Gastrocnemius medialis (tissue), 4 donors: ENCODE data around the gene UBE2E1. TPM values are rescaled to one million over a fixed set of nuclear protein-coding genes. Genes with fewer than 3 reads are reported as not detected.

ENCODE experiments used
- ATAC-seq, 2 donors: fragments of 150-250 bp; one replicate each; pipeline ENCODE4 v1.9.1; 2016
- DNase-seq, 2 donors: peaks; one replicate each; pipeline ENCODE4 v3.0.0-alpha.2; 2019
- H3K27ac ChIP-seq, 4 donors: fragments of 200-600 bp; sonication (generic); 1 replicate in 1 of 4; 2 replicates in 3 of 4; pipeline ENCODE4 v1.5.1; 2016 to 2018; ENCODE audit warnings: mild to moderate bottlenecking in 2 of 4, moderate library complexity in 1 of 4
- H3K27me3 ChIP-seq, 3 donors: fragments of 200-600 bp; sonication (generic) in 2 of 3; 1 replicate in 1 of 3; 2 replicates in 2 of 3; pipeline versions ENCODE4 v1.5.1 to v1.6.0; 2016 to 2019; ENCODE audit warnings: mild to moderate bottlenecking in 1 of 3, moderate library complexity in 1 of 3
- H3K36me3 ChIP-seq, 2 donors: fragments of 200-600 bp; sonication (generic) in 1 of 2; one replicate each; pipeline ENCODE4 v1.5.1; 2017 to 2018
- H3K4me1 ChIP-seq, 2 donors: fragments of 200-600 bp; sonication (generic) in 1 of 2; one replicate each; pipeline ENCODE4 v1.5.1; 2016 to 2017; ENCODE audit warnings: mild to moderate bottlenecking in 2 of 2
- H3K4me3 ChIP-seq, 4 donors: fragments of 200-600 bp; sonication (generic) in 3 of 4; 1 replicate in 1 of 4; 2 replicates in 3 of 4; pipeline ENCODE4 v1.5.1; 2016 to 2019; ENCODE audit warnings: mild to moderate bottlenecking in 2 of 4
- H3K9me3 ChIP-seq, 3 donors: fragments of 200-600 bp; sonication (generic) in 2 of 3; 1 replicate in 1 of 3; 2 replicates in 2 of 3; pipeline ENCODE4 v1.5.1; 2016 to 2019
- POLR2A ChIP-seq, 2 donors: fragments of 450-650 bp; IDR thresholded peaks; one replicate each; pipeline ENCODE4 v1.6.1; 2017; ENCODE audit warnings: antibody characterized with exemption in 2 of 2, mild to moderate bottlenecking in 2 of 2, moderate library complexity in 2 of 2
- in situ Hi-C, 4 donors: fragments of 200-750 bp; cut with MboI; loops; one replicate each; pipeline versions ENCODE4 v1.15.0 to v1.8.0; 2017; ENCODE audit warnings: low sequenced_read_pairs in 4 of 4
- intact Hi-C: fragments of 100-400 bp; cut with DNase I; formaldehyde crosslinking; loops from one replicate; pipeline ENCODE4 v1.15.1; 2023; ENCODE audit warnings: low total_unique reads
- total RNA-seq, 4 donors: library from RNA; depleted of rRNA; stranded (reverse); fragments of >200 nt; gene quantifications; one replicate each; pipeline versions ENCODE4 v1.1.0 to v1.2.3, GENCODE V29; 2016
- TF ChIP-seq, protein P1 (sequence below), 5 experiments: fragments of 450-650 bp in 3 of 5; fragments of 200-600 bp in 2 of 5; sonication (generic) in 2 of 5; IDR thresholded peaks in 4 of 5; conservative IDR thresholded peaks in 1 of 5; 1 replicate in 4 of 5; 2 replicates in 1 of 5; pipeline ENCODE4 v1.5.1; 2016 to 2019; ENCODE audit warnings: antibody characterized with exemption in 5 of 5, mild to moderate bottlenecking in 3 of 5, moderate library complexity in 3 of 5

Gene UBE2E1
- total RNA-seq, 4 donors from 2014 or later, result 54.8 to 153 (median 109) TPM

DNA sequence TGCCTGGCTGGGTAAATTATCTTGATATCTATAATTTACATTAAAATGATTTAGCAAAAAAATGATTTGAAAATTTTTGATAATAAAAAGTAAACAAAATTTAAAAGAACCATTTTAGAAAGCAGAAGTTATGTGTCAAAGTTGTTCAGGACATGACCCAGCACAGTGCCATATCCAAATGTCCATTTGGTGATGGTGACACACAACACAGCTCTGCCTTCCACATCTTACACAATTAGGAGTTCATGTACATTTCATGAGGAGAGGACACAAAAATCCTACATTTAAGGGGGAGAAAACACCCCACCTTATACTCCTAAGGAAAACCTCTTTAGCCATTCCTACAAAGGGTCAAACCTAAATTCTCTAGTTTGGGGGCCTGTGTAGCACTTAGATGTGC lies 10.7 kb upstream of the UBE2E1 start:
- intact Hi-C loops (no loop called here), in situ Hi-C loops (loop anchor here in 1 of 4 donors (25.0 kb wide), 1 partner anchor 608 kb away; no protein-coding TSS in a partner anchor)
- Histone ChIP-seq H3K9me3 (no peaks in the 10 kb centered on the region), H3K4me3 (no peak overlapping the region), H3K36me3 (no peaks in the 10 kb centered on the region), H3K27me3 (no peaks in the 10 kb centered on the region), H3K4me1 (no peaks in the 10 kb centered on the region), H3K27ac (no peak overlapping the region)
- no peak for DNase-seq
- no peak for ATAC-seq
- TF ChIP-seq, protein P1, sequence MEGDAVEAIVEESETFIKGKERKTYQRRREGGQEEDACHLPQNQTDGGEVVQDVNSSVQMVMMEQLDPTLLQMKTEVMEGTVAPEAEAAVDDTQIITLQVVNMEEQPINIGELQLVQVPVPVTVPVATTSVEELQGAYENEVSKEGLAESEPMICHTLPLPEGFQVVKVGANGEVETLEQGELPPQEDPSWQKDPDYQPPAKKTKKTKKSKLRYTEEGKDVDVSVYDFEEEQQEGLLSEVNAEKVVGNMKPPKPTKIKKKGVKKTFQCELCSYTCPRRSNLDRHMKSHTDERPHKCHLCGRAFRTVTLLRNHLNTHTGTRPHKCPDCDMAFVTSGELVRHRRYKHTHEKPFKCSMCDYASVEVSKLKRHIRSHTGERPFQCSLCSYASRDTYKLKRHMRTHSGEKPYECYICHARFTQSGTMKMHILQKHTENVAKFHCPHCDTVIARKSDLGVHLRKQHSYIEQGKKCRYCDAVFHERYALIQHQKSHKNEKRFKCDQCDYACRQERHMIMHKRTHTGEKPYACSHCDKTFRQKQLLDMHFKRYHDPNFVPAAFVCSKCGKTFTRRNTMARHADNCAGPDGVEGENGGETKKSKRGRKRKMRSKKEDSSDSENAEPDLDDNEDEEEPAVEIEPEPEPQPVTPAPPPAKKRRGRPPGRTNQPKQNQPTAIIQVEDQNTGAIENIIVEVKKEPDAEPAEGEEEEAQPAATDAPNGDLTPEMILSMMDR (IDR thresholded peaks at IDR 0.05 in 4 of 5, conservative IDR thresholded peaks at IDR 0.05 in 1 of 5), result no peak
- TF ChIP-seq POLR2A (IDR thresholded peaks at IDR 0.05), result no peak

DNA sequence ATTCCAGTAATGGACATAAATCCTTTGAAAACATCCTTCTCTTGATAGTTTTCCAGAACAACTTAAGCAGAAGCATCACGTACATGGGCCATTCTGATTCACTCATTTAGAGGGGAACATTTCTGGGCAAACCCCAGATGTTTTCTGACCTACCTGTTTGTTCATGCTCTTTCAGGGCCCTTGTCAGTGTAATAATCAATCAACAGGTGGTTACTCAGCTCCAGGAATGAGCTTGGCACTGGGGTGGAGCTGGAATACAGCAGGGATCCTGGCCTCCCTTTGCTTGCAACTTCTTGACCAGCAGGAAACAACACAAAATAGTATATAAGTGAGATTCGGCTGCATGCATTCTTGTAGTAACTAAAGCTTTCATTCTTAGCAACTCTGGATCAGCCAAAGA lies 9.2 kb upstream of the UBE2E1 start:
- DNase-seq (no peak), ATAC-seq (no peak)
- no peak overlapping the region for H3K4me3 ChIP-seq
- H3K4me1 ChIP-seq, result no peaks in the 10 kb centered on the region
- no peaks in the 10 kb centered on the region for H3K9me3 ChIP-seq
- intact Hi-C loops (no loop called here), in situ Hi-C loops (loop anchor here in 1 of 4 donors (25.0 kb wide), 1 partner anchor 609 kb away; no protein-coding TSS in a partner anchor)
- TF ChIP-seq, protein P1 (IDR thresholded peaks at IDR 0.05 in 4 of 5, conservative IDR thresholded peaks at IDR 0.05 in 1 of 5), result no peak
- TF ChIP-seq POLR2A (IDR thresholded peaks at IDR 0.05), result no peak
- no peaks in the 10 kb centered on the region for H3K36me3 ChIP-seq
- H3K27me3 ChIP-seq, result no peaks in the 10 kb centered on the region
- no peak overlapping the region for H3K27ac ChIP-seq

DNA sequence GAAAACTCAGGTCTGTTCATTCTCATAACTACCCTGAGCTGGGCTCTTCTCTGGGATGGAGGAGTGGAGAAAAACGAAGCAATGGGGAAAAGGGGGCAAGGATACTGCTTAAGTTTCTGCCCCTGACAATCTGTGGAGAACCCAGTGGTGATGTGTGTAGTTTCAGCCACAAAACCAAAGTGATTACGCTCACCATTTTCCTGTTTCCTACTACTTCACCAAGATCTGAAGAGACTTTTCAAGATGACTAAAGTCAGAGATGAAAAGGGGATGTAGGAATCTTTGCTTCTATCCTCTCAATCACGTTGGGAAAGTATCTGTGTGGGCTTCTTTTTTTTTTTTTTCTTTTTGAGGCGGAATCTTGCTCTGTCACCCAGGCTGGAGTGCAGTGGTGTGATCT lies 8.3 kb upstream of the UBE2E1 start:
- Histone ChIP-seq H3K36me3 (no peaks in the 10 kb centered on the region), H3K27me3 (no peaks in the 10 kb centered on the region), H3K27ac (no peak overlapping the region), H3K4me1 (no peaks in the 10 kb centered on the region), H3K4me3 (no peak overlapping the region), H3K9me3 (no peaks in the 10 kb centered on the region)
- TF ChIP-seq POLR2A (IDR thresholded peaks at IDR 0.05), result no peak
- TF ChIP-seq, protein P1 (IDR thresholded peaks at IDR 0.05 in 4 of 5, conservative IDR thresholded peaks at IDR 0.05 in 1 of 5), result no peak
- intact Hi-C loops (no loop called here), in situ Hi-C loops (loop anchor here in 1 of 4 donors (25.0 kb wide), 1 partner anchor 610 kb away; no protein-coding TSS in a partner anchor)
- ATAC-seq, result no peak
- no peak for DNase-seq

DNA sequence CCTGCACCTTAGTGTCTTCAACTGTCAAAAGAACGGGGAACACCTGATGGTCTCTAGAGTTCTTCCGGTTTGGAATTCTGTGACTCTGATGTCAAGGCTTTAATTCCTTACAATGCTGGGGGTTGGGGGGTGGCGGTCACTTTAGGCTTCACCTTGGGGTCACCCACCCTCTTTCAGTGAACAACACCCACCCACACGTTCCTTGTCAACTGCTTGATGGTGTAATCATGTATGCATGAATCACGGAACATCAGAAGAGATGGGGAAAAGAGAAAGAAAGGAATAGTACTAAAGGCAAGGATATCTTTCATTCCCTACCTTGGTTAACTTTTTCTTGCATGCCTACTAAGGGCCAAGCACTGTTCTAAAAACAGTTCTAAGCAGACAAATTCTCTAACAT lies 7.3 kb upstream of the UBE2E1 start:
- TF ChIP-seq, protein P1 (IDR thresholded peaks at IDR 0.05 in 4 of 5, conservative IDR thresholded peaks at IDR 0.05 in 1 of 5), result no peak
- TF ChIP-seq POLR2A (IDR thresholded peaks at IDR 0.05), result no peak
- DNase-seq, result no peak
- in situ Hi-C loops (loop anchor here in 1 of 4 donors (25.0 kb wide), 1 partner anchor 611 kb away; no protein-coding TSS in a partner anchor), intact Hi-C loops (no loop called here)
- Histone ChIP-seq H3K36me3 (no peaks in the 10 kb centered on the region), H3K27ac (no peak overlapping the region), H3K9me3 (no peaks in the 10 kb centered on the region), H3K4me1 (no peaks in the 10 kb centered on the region), H3K27me3 (no peaks in the 10 kb centered on the region), H3K4me3 (no peak overlapping the region)
- no peak for ATAC-seq

DNA sequence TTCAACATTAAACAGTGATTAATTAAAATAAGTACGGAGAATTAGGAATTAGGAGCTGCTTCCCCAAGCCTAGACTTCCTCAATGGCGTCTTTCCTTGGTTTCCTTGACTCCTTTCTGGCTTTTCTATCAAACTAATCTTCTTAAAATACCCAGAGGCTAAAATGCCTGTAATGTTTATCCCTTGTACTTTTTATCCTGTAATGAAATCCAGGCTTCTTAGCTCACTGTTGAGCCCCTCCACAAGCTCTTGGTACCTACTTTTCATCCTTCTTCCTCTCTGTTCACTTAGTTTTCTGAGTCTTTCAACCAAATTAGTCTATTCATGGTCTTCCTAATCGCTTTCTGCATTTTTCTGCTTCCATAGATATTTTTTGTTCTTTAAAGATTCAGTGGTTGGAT lies 6.9 kb upstream of the UBE2E1 start:
- Histone ChIP-seq H3K9me3 (no peaks in the 10 kb centered on the region), H3K36me3 (no peaks in the 10 kb centered on the region), H3K4me1 (no peaks in the 10 kb centered on the region), H3K27me3 (no peaks in the 10 kb centered on the region), H3K4me3 (no peak overlapping the region), H3K27ac (no peak overlapping the region)
- DNase-seq, result no peak
- TF ChIP-seq, protein P1 (IDR thresholded peaks at IDR 0.05 in 4 of 5, conservative IDR thresholded peaks at IDR 0.05 in 1 of 5), result no peak
- no peak for TF ChIP-seq POLR2A (IDR thresholded peaks at IDR 0.05)
- intact Hi-C loops (no loop called here), in situ Hi-C loops (loop anchor here in 1 of 4 donors (25.0 kb wide), 1 partner anchor 612 kb away; no protein-coding TSS in a partner anchor)
- no peak for ATAC-seq
